ENCODE data around the gene SLX9.
A peak's percentile ranks its signal among the peaks of the same experiment; 100 is the strongest.

SLX9 gene

GRCh38 chr21:44989943-44990780 is 50.3 kb downstream of the SLX9 start:
- no peaks in the 10 kb centered on the region for H3K36me3 ChIP-seq (ENCODE audit: control insufficient read depth in 1 of 2, insufficient read depth in 2 of 2, low read depth in 1 of 2, low read length in 2 of 2)
- H2BK5ac ChIP-seq (ENCODE audit: low read depth, low read length, poor library complexity, severe bottlenecking): no peak overlapping the region
- no peak overlapping the region for H4K91ac ChIP-seq (ENCODE audit: low read length)
- no peak overlapping the region for H2BK120ac ChIP-seq (ENCODE audit: low read depth, low read length)
- peaks cover 30% of the 10 kb centered on the region for H3K4me1 ChIP-seq (ENCODE audit: control insufficient read depth, insufficient read depth, low read depth, low read length)
- peak overlapping the region in 1 of 2 experiments; percentile 23 for H3K14ac ChIP-seq (ENCODE audit: low read length in 2 of 2)
- no peak overlapping the region for H4K8ac ChIP-seq (ENCODE audit: low read length)
- no peak for DNase-seq
- no peak overlapping the region for H3K4ac ChIP-seq (ENCODE audit: low read depth in 1 of 2, low read length in 2 of 2)
- peak overlapping the region in 1 of 2 experiments; percentile 22 for H3K18ac ChIP-seq (ENCODE audit: low read depth in 1 of 2, low read length in 2 of 2)
- no peak overlapping the region for H3K9ac ChIP-seq (ENCODE audit: low read length)
- no peak overlapping the region for H2BK12ac ChIP-seq (ENCODE audit: low read length in 2 of 2)
- H3K27me3 ChIP-seq (ENCODE audit: control insufficient read depth in 1 of 2, insufficient read depth in 1 of 2, low read length in 2 of 2): peaks cover 0 to 36% of the 10 kb centered on the region in 2 experiments
- H3K27ac ChIP-seq (ENCODE audit: low read length, poor library complexity, severe bottlenecking): no peak overlapping the region
- H3K79me1 ChIP-seq (replicated peaks; ENCODE audit: low read length, poor library complexity, severe bottlenecking): no peaks in the 10 kb centered on the region
- WGBS: 82% methylated on average over 53 of the region's 53 CpGs
- H3K4me2 ChIP-seq (ENCODE audit: low read length, poor library complexity, severe bottlenecking): no peak overlapping the region
- H2BK15ac ChIP-seq (ENCODE audit: low read depth, poor library complexity, severe bottlenecking): no peak overlapping the region
- H2AK5ac ChIP-seq (ENCODE audit: low read length, severe bottlenecking): no peak overlapping the region
- no peak overlapping the region for H3K4me3 ChIP-seq (ENCODE audit: insufficient read depth in 1 of 2, low read depth in 1 of 2, low read length in 2 of 2)
- no peak overlapping the region for H2AFZ ChIP-seq (ENCODE audit: low read depth, low read length)
- H3K23ac ChIP-seq (ENCODE audit: low read length in 2 of 2): no peak overlapping the region
- H3K9me3 ChIP-seq (ENCODE audit: control insufficient read depth, low read length): no peaks in the 10 kb centered on the region

- H3K23ac ChIP-seq (ENCODE audit: low read length in 2 of 2): no peak overlapping the region
- peaks cover 30% of the 10 kb centered on the region for H3K4me1 ChIP-seq (ENCODE audit: control insufficient read depth, insufficient read depth, low read depth, low read length)
- no peak overlapping the region for H3K18ac ChIP-seq (ENCODE audit: low read depth in 1 of 2, low read length in 2 of 2)
- no peak overlapping the region for H3K14ac ChIP-seq (ENCODE audit: low read length in 2 of 2)
- no peak overlapping the region for H3K27ac ChIP-seq (ENCODE audit: low read length, poor library complexity, severe bottlenecking)
- H3K4me2 ChIP-seq (ENCODE audit: low read length, poor library complexity, severe bottlenecking): no peak overlapping the region
- no peaks in the 10 kb centered on the region for H3K79me1 ChIP-seq (replicated peaks; ENCODE audit: low read length, poor library complexity, severe bottlenecking)
- no peak overlapping the region for H2BK5ac ChIP-seq (ENCODE audit: low read depth, low read length, poor library complexity, severe bottlenecking)
- H2BK120ac ChIP-seq (ENCODE audit: low read depth, low read length): no peak overlapping the region
- no peak overlapping the region for H2BK15ac ChIP-seq (ENCODE audit: low read depth, poor library complexity, severe bottlenecking)
- 89% methylated on average over 13 of the region's 13 CpGs for WGBS
- no peak overlapping the region for H3K4ac ChIP-seq (ENCODE audit: low read depth in 1 of 2, low read length in 2 of 2)
- no peak overlapping the region for H3K4me3 ChIP-seq (ENCODE audit: insufficient read depth in 1 of 2, low read depth in 1 of 2, low read length in 2 of 2)
- no peak overlapping the region for H2BK12ac ChIP-seq (ENCODE audit: low read length in 2 of 2)
- no peak overlapping the region for H3K9ac ChIP-seq (ENCODE audit: low read length)
- no peaks in the 10 kb centered on the region for H3K9me3 ChIP-seq (ENCODE audit: control insufficient read depth, low read length)
- H2AK5ac ChIP-seq (ENCODE audit: low read length, severe bottlenecking): no peak overlapping the region
- H3K36me3 ChIP-seq (ENCODE audit: control insufficient read depth in 1 of 2, insufficient read depth in 2 of 2, low read depth in 1 of 2, low read length in 2 of 2): no peaks in the 10 kb centered on the region
- no peak overlapping the region for H4K8ac ChIP-seq (ENCODE audit: low read length)
- no peak overlapping the region for H4K91ac ChIP-seq (ENCODE audit: low read length)
- H2AFZ ChIP-seq (ENCODE audit: low read depth, low read length): no peak overlapping the region
- DNase-seq: no peak
- peaks cover 0 to 31% of the 10 kb centered on the region in 2 experiments for H3K27me3 ChIP-seq (ENCODE audit: control insufficient read depth in 1 of 2, insufficient read depth in 1 of 2, low read length in 2 of 2)
Measured at GRCh38 chr21:44990921-44991320, 51.1 kb downstream of the SLX9 start.

GRCh38 chr21:44991538-44992483 is 52.0 kb downstream of the SLX9 start:
- Histone ChIP-seq H2AFZ (ENCODE audit: low read depth, low read length) (no peak overlapping the region), H2BK12ac (ENCODE audit: low read length in 2 of 2) (no peak overlapping the region), H3K79me1 (replicated peaks; ENCODE audit: low read length, poor library complexity, severe bottlenecking) (no peaks in the 10 kb centered on the region), H4K91ac (ENCODE audit: low read length) (peak overlapping the region; percentile 25), H3K4me2 (ENCODE audit: low read length, poor library complexity, severe bottlenecking) (peak overlapping the region; percentile 15), H4K8ac (ENCODE audit: low read length) (no peak overlapping the region), H3K18ac (ENCODE audit: low read depth in 1 of 2, low read length in 2 of 2) (peak overlapping the region; percentile 8 to 14), H3K27ac (ENCODE audit: low read length, poor library complexity, severe bottlenecking) (no peak overlapping the region), H3K23ac (ENCODE audit: low read length in 2 of 2) (no peak overlapping the region), H3K4ac (ENCODE audit: low read depth in 1 of 2, low read length in 2 of 2) (no peak overlapping the region), H2AK5ac (ENCODE audit: low read length, severe bottlenecking) (no peak overlapping the region), H3K4me3 (ENCODE audit: insufficient read depth in 1 of 2, low read depth in 1 of 2, low read length in 2 of 2) (no peak overlapping the region), H3K36me3 (ENCODE audit: control insufficient read depth in 1 of 2, insufficient read depth in 2 of 2, low read depth in 1 of 2, low read length in 2 of 2) (no peaks in the 10 kb centered on the region), H2BK120ac (ENCODE audit: low read depth, low read length) (no peak overlapping the region), H2BK15ac (ENCODE audit: low read depth, poor library complexity, severe bottlenecking) (no peak overlapping the region), H3K9ac (ENCODE audit: low read length) (no peak overlapping the region), H3K14ac (ENCODE audit: low read length in 2 of 2) (no peak overlapping the region), H3K4me1 (ENCODE audit: control insufficient read depth, insufficient read depth, low read depth, low read length) (peaks cover 30% of the 10 kb centered on the region), H3K9me3 (ENCODE audit: control insufficient read depth, low read length) (no peaks in the 10 kb centered on the region), H2BK5ac (ENCODE audit: low read depth, low read length, poor library complexity, severe bottlenecking) (no peak overlapping the region), H3K27me3 (ENCODE audit: control insufficient read depth in 1 of 2, insufficient read depth in 1 of 2, low read length in 2 of 2) (peaks cover 0 to 31% of the 10 kb centered on the region in 2 experiments)
- peak; percentile 63 for DNase-seq
- 63% methylated on average over 31 of the region's 38 CpGs for WGBS

GRCh38 chr21:44992608-44993031 is 52.8 kb downstream of the SLX9 start:
- Histone ChIP-seq H2BK15ac (ENCODE audit: low read depth, poor library complexity, severe bottlenecking) (no peak overlapping the region), H3K4ac (ENCODE audit: low read depth in 1 of 2, low read length in 2 of 2) (no peak overlapping the region), H3K36me3 (ENCODE audit: control insufficient read depth in 1 of 2, insufficient read depth in 2 of 2, low read depth in 1 of 2, low read length in 2 of 2) (no peaks in the 10 kb centered on the region), H3K4me2 (ENCODE audit: low read length, poor library complexity, severe bottlenecking) (no peak overlapping the region), H2BK5ac (ENCODE audit: low read depth, low read length, poor library complexity, severe bottlenecking) (no peak overlapping the region), H2BK12ac (ENCODE audit: low read length in 2 of 2) (no peak overlapping the region), H2BK120ac (ENCODE audit: low read depth, low read length) (no peak overlapping the region), H4K8ac (ENCODE audit: low read length) (no peak overlapping the region), H3K4me3 (ENCODE audit: insufficient read depth in 1 of 2, low read depth in 1 of 2, low read length in 2 of 2) (no peak overlapping the region), H3K27ac (ENCODE audit: low read length, poor library complexity, severe bottlenecking) (no peak overlapping the region), H4K91ac (ENCODE audit: low read length) (peak overlapping the region; percentile 74), H3K79me1 (replicated peaks; ENCODE audit: low read length, poor library complexity, severe bottlenecking) (no peaks in the 10 kb centered on the region), H2AFZ (ENCODE audit: low read depth, low read length) (no peak overlapping the region), H3K14ac (ENCODE audit: low read length in 2 of 2) (no peak overlapping the region), H2AK5ac (ENCODE audit: low read length, severe bottlenecking) (no peak overlapping the region), H3K9me3 (ENCODE audit: control insufficient read depth, low read length) (no peaks in the 10 kb centered on the region), H3K23ac (ENCODE audit: low read length in 2 of 2) (no peak overlapping the region), H3K18ac (ENCODE audit: low read depth in 1 of 2, low read length in 2 of 2) (no peak overlapping the region), H3K9ac (ENCODE audit: low read length) (no peak overlapping the region), H3K4me1 (ENCODE audit: control insufficient read depth, insufficient read depth, low read depth, low read length) (peaks cover 30% of the 10 kb centered on the region), H3K27me3 (ENCODE audit: control insufficient read depth in 1 of 2, insufficient read depth in 1 of 2, low read length in 2 of 2) (peaks cover 0 to 31% of the 10 kb centered on the region in 2 experiments)
- no peak for DNase-seq
- 90% methylated on average over 13 of the region's 13 CpGs for WGBS

Data from mesenchymal stem cell (in vitro differentiated cells and primary cell).